Central memory CD8-positive, alpha-beta T cell (primary cell): ENCODE results near the gene TTC36.
"Not testable (repeated sequence)": the region's sequence is repeated elsewhere in the genome, so short reads cannot be mapped to it uniquely, and the experiment has no call there.

Experiments
- ATAC-seq: fragments of 150-1000 bp; cut with Tn5 transposase; replicated peaks from 2 replicates; pipeline ENCODE4 v1.10.0; 2022; ENCODE audit warnings: mild to moderate bottlenecking, moderate FRiP score, moderate number of reproducible peaks; ENCODE audit not compliant: poor library complexity, severe bottlenecking; ENCODE audit errors: extremely low read depth
- DNase-seq, 2 donors: peaks; one replicate each; pipeline ENCODE4 v3.0.0; 2021; ENCODE audit warnings: low spot score in 2 of 2
- H3K27ac Mint-ChIP-seq: one replicate; pipeline ENCODE4 v1.8.0; 2022; ENCODE audit warnings: low read depth, mild to moderate bottlenecking, moderate library complexity, mixed read lengths
- H3K27me3 Mint-ChIP-seq: one replicate; pipeline ENCODE4 v1.8.0; 2022; ENCODE audit warnings: mixed read lengths
- H3K36me3 Mint-ChIP-seq: one replicate; pipeline ENCODE4 v1.8.0; 2022; ENCODE audit warnings: mild to moderate bottlenecking, moderate library complexity, mixed read lengths; ENCODE audit not compliant: insufficient read depth
- H3K4me1 Mint-ChIP-seq: one replicate; pipeline ENCODE4 v1.8.0; 2022; ENCODE audit warnings: mixed read lengths
- H3K4me3 Mint-ChIP-seq: one replicate; pipeline ENCODE4 v1.8.0; 2022; ENCODE audit warnings: mild to moderate bottlenecking, moderate library complexity, mixed read lengths
- H3K9me3 Mint-ChIP-seq: one replicate; pipeline ENCODE4 v1.8.0; 2022; ENCODE audit warnings: mixed read lengths

TTC36 gene

GRCh38 chr11:118535261-118535660 is 8.0 kb downstream of the TTC36 start:
- ATAC-seq (no peak), DNase-seq (no peak)
- Mint-ChIP-seq H3K36me3 (peaks cover 3% of the 10 kb centered on the region), H3K4me1 (peaks cover 8% of the 10 kb centered on the region), H3K27ac (no peak overlapping the region), H3K4me3 (no peak overlapping the region), H3K9me3 (no peaks in the 10 kb centered on the region), H3K27me3 (no peaks in the 10 kb centered on the region)

GRCh38 chr11:118536726-118537125 is 9.5 kb downstream of the TTC36 start:
- Mint-ChIP-seq H3K4me3 (no peak overlapping the region), H3K4me1 (peaks cover 2% of the 10 kb centered on the region), H3K36me3 (peaks cover 5% of the 10 kb centered on the region), H3K27ac (no peak overlapping the region), H3K27me3 (no peaks in the 10 kb centered on the region), H3K9me3 (no peaks in the 10 kb centered on the region)
- ATAC-seq, result no peak
- DNase-seq, result no peak

- H3K36me3 Mint-ChIP-seq, result peaks cover 5% of the 10 kb centered on the region
- H3K27ac Mint-ChIP-seq, result no peak overlapping the region
- H3K9me3 Mint-ChIP-seq, result no peaks in the 10 kb centered on the region
- H3K27me3 Mint-ChIP-seq, result no peaks in the 10 kb centered on the region
- DNase-seq, result no peak
- no peak overlapping the region for H3K4me3 Mint-ChIP-seq
- H3K4me1 Mint-ChIP-seq, result no peaks in the 10 kb centered on the region
- ATAC-seq, result no peak
These were observed 10.2 kb downstream of the TTC36 start for GRCh38 chr11:118537409-118537980.

GRCh38 chr11:118544010-118544646 is 16.9 kb downstream of the TTC36 start:
- Mint-ChIP-seq H3K36me3 (peaks cover 10% of the 10 kb centered on the region), H3K27ac (no peak overlapping the region), H3K4me3 (no peak overlapping the region), H3K9me3 (no peaks in the 10 kb centered on the region), H3K4me1 (no peaks in the 10 kb centered on the region), H3K27me3 (no peaks in the 10 kb centered on the region)
- no peak for ATAC-seq
- DNase-seq, result no peak

GRCh38 chr11:118544647-118545010 is 17.4 kb downstream of the TTC36 start:
- Mint-ChIP-seq H3K27ac (no peak overlapping the region), H3K36me3 (peaks cover 10% of the 10 kb centered on the region), H3K9me3 (no peaks in the 10 kb centered on the region), H3K27me3 (no peaks in the 10 kb centered on the region), H3K4me1 (no peaks in the 10 kb centered on the region), H3K4me3 (no peak overlapping the region)
- ATAC-seq, result no peak
- DNase-seq, result no peak

GRCh38 chr11:118545533-118545932 is 18.3 kb downstream of the TTC36 start:
- no peak overlapping the region for H3K27ac Mint-ChIP-seq
- no peak overlapping the region for H3K4me3 Mint-ChIP-seq
- no peaks in the 10 kb centered on the region for H3K4me1 Mint-ChIP-seq
- H3K9me3 Mint-ChIP-seq, result no peaks in the 10 kb centered on the region
- H3K36me3 Mint-ChIP-seq, result peaks cover 9% of the 10 kb centered on the region
- H3K27me3 Mint-ChIP-seq, result no peaks in the 10 kb centered on the region
- ATAC-seq (no peak), DNase-seq (no peak)

GRCh38 chr11:118547132-118547531 is 19.9 kb downstream of the TTC36 start:
- ATAC-seq, result no peak
- H3K4me1 Mint-ChIP-seq, result no peaks in the 10 kb centered on the region
- no peak for DNase-seq
- H3K4me3 Mint-ChIP-seq, result no peak overlapping the region
- peaks cover 16% of the 10 kb centered on the region for H3K36me3 Mint-ChIP-seq
- no peaks in the 10 kb centered on the region for H3K9me3 Mint-ChIP-seq
- H3K27me3 Mint-ChIP-seq, result no peaks in the 10 kb centered on the region
- H3K27ac Mint-ChIP-seq, result no peak overlapping the region

GRCh38 chr11:118552341-118552740 is 25.1 kb downstream of the TTC36 start:
- no peak for ATAC-seq
- peaks cover 30% of the 10 kb centered on the region for H3K36me3 Mint-ChIP-seq
- no peaks in the 10 kb centered on the region for H3K9me3 Mint-ChIP-seq
- H3K4me3 Mint-ChIP-seq, result no peak overlapping the region
- no peak for DNase-seq
- no peak overlapping the region for H3K27ac Mint-ChIP-seq
- H3K4me1 Mint-ChIP-seq, result no peaks in the 10 kb centered on the region
- H3K27me3 Mint-ChIP-seq, result no peaks in the 10 kb centered on the region

GRCh38 chr11:118560806-118561205 is 33.5 kb downstream of the TTC36 start:
- no peaks in the 10 kb centered on the region for H3K9me3 Mint-ChIP-seq
- H3K36me3 Mint-ChIP-seq, result peaks cover 6% of the 10 kb centered on the region
- H3K4me3 Mint-ChIP-seq, result no peak overlapping the region
- peaks cover 9% of the 10 kb centered on the region for H3K4me1 Mint-ChIP-seq
- ATAC-seq (no peak), DNase-seq (no peak)
- no peak overlapping the region for H3K27ac Mint-ChIP-seq
- H3K27me3 Mint-ChIP-seq, result no peaks in the 10 kb centered on the region

GRCh38 chr11:118565051-118565450 is 37.8 kb downstream of the TTC36 start:
- Mint-ChIP-seq H3K36me3 (peaks cover 6% of the 10 kb centered on the region), H3K9me3 (no peaks in the 10 kb centered on the region), H3K4me1 (peaks cover 13% of the 10 kb centered on the region), H3K27me3 (no peaks in the 10 kb centered on the region), H3K4me3 (peak overlapping the region; percentile 85), H3K27ac (peak overlapping the region; percentile 81)
- DNase-seq (no peak), ATAC-seq (no peak)

- Mint-ChIP-seq H3K4me1 (peaks cover 35% of the 10 kb centered on the region), H3K9me3 (no peaks in the 10 kb centered on the region), H3K27ac (no peak overlapping the region), H3K4me3 (no peak overlapping the region), H3K36me3 (peaks cover 10% of the 10 kb centered on the region), H3K27me3 (no peaks in the 10 kb centered on the region)
- DNase-seq (no peak), ATAC-seq (no peak)
These were observed 42.4 kb downstream of the TTC36 start for GRCh38 chr11:118569670-118570069.

GRCh38 chr11:118570787-118571186 is 43.5 kb downstream of the TTC36 start:
- Mint-ChIP-seq H3K27me3 (no peaks in the 10 kb centered on the region), H3K9me3 (no peaks in the 10 kb centered on the region), H3K4me1 (peaks cover 38% of the 10 kb centered on the region), H3K4me3 (no peak overlapping the region), H3K36me3 (peaks cover 8% of the 10 kb centered on the region), H3K27ac (peak overlapping the region; percentile 90)
- ATAC-seq (no peak), DNase-seq (no peak)

GRCh38 chr11:118571701-118572060 is 44.4 kb downstream of the TTC36 start:
- not testable (repeated sequence) for H3K9me3 Mint-ChIP-seq, ATAC-seq, H3K36me3 Mint-ChIP-seq, H3K27me3 Mint-ChIP-seq
- peaks cover 40% of the 10 kb centered on the region for H3K4me1 Mint-ChIP-seq
- peak overlapping the region; percentile 90 for H3K27ac Mint-ChIP-seq
- H3K4me3 Mint-ChIP-seq, result peak overlapping the region; percentile 82
- DNase-seq, result peak; percentile 12 to 16
